ENCODE data around the gene SYNRG. TPM values are rescaled to one million over a fixed set of nuclear protein-coding genes. Genes with fewer than 3 reads are reported as not detected.
A peak's percentile ranks its signal among the peaks of the same experiment; 100 is the strongest.

Gene SYNRG
- total and polyA plus RNA-seq, 2 of the 13 experiments (the other 11 are each of a cell fraction or from before 2014, with no cell fraction given): 7.3 to 8.7 TPM

- TF ChIP-seq FOXC1 (CRISPR knock-in tag; IDR thresholded peaks at IDR 0.05; ENCODE audit: borderline replicate concordance) (no peak), ZFP62 (CRISPR knock-in tag; IDR thresholded peaks at IDR 0.05) (no peak), ARNT2 (CRISPR knock-in tag; IDR thresholded peaks at IDR 0.05; ENCODE audit: low read depth) (no peak), RXRB (CRISPR knock-in tag; IDR thresholded peaks at IDR 0.05; ENCODE audit: borderline replicate concordance) (peak; percentile 76), HNRNPK (IDR thresholded peaks at IDR 0.05; ENCODE audit: low read depth, low read length, poor library complexity, severe bottlenecking) (no peak), JUND (CRISPR knock-in tag; IDR thresholded peaks at IDR 0.05) (peak; percentile 88), CHD2 (IDR thresholded peaks at IDR 0.05; ENCODE audit: low read depth, low read length) (no peak), MAFF (IDR thresholded peaks at IDR 0.05; ENCODE audit: low read depth, low read length) (peak; percentile 94), ELF4 (CRISPR knock-in tag; IDR thresholded peaks at IDR 0.05; ENCODE audit: borderline replicate concordance) (no peak), JUN (CRISPR knock-in tag; IDR thresholded peaks at IDR 0.05) (peak; percentile 83; the same call in 1 of the 2 replicates), ZNF713 (CRISPR knock-in tag; IDR thresholded peaks at IDR 0.05) (no peak), ZNF460 (CRISPR knock-in tag; IDR thresholded peaks at IDR 0.05; ENCODE audit: borderline replicate concordance) (no peak), THAP7 (CRISPR knock-in tag; IDR thresholded peaks at IDR 0.05) (no peak), MAFK (conservative IDR thresholded peaks at IDR 0.05 in 1 of 2, IDR thresholded peaks at IDR 0.05 in 1 of 2; ENCODE audit: low read length in 2 of 2) (peak; percentile 94 to 98), ZNF652 (CRISPR knock-in tag; IDR thresholded peaks at IDR 0.05; ENCODE audit: borderline replicate concordance, low read depth) (no peak), ZNF597 (CRISPR knock-in tag; IDR thresholded peaks at IDR 0.05) (no peak), ZNF557 (CRISPR knock-in tag; IDR thresholded peaks at IDR 0.05) (no peak), ZNF780A (CRISPR knock-in tag; IDR thresholded peaks at IDR 0.05) (no peak), ATF7 (IDR thresholded peaks at IDR 0.05) (peak; percentile 92), ATF7 (CRISPR knock-in tag; IDR thresholded peaks at IDR 0.05) (no peak; the same call in 1 of the 2 replicates), ZHX2 (IDR thresholded peaks at IDR 0.05; ENCODE audit: low read depth) (peak; percentile 44; the same call in 1 of the 2 replicates), ZHX2 (CRISPR knock-in tag; IDR thresholded peaks at IDR 0.05; ENCODE audit: borderline replicate concordance) (no peak), SCMH1 (CRISPR knock-in tag; IDR thresholded peaks at IDR 0.05; ENCODE audit: borderline replicate concordance) (no peak), ZNF766 (CRISPR knock-in tag; IDR thresholded peaks at IDR 0.05; ENCODE audit: borderline replicate concordance) (no peak), ZFP90 (CRISPR knock-in tag; IDR thresholded peaks at IDR 0.05; ENCODE audit: borderline replicate concordance) (no peak)
Observed at GRCh38 chr17:37488009-37488604, 121.1 kb downstream of the SYNRG start (continued).

Measured in HepG2 (cell line).